Stimulated activated CD4-positive, alpha-beta T cell treated with anti-CD3 and anti-CD28 coated beads, Interleukin-12 subunit alpha, Interleukin-12 subunit beta, amount 100 ng/mL, for 24 hours (primary cell): ENCODE results near the gene MAT1A.
"Not testable (repeated sequence)": the region's sequence is repeated elsewhere in the genome, so short reads cannot be mapped to it uniquely, and the experiment has no call there.

ENCODE experiments used
- DNase-seq, 2 experiments: peaks; one replicate each; pipeline ENCODE4 v3.0.0-alpha.2; 2020; ENCODE audit warnings: low read depth in 2 of 2

MAT1A gene

GRCh38 chr10:80223031-80223419 lies 66.4 kb downstream of the MAT1A start:
- DNase-seq, result not testable (repeated sequence)
